GM21619 (cell line): Measurements from ENCODE around the gene ONECUT2.
"Not testable (repeated sequence)": the region's sequence is repeated elsewhere in the genome, so short reads cannot be mapped to it uniquely, and the experiment has no call there.

Experiments
- ATAC-seq: cut with Tn5 transposase; IDR thresholded peaks from one replicate; pipeline ENCODE4 v1.9.1; 2021; ENCODE audit not compliant: unreplicated experiment

ONECUT2 gene

DNA sequence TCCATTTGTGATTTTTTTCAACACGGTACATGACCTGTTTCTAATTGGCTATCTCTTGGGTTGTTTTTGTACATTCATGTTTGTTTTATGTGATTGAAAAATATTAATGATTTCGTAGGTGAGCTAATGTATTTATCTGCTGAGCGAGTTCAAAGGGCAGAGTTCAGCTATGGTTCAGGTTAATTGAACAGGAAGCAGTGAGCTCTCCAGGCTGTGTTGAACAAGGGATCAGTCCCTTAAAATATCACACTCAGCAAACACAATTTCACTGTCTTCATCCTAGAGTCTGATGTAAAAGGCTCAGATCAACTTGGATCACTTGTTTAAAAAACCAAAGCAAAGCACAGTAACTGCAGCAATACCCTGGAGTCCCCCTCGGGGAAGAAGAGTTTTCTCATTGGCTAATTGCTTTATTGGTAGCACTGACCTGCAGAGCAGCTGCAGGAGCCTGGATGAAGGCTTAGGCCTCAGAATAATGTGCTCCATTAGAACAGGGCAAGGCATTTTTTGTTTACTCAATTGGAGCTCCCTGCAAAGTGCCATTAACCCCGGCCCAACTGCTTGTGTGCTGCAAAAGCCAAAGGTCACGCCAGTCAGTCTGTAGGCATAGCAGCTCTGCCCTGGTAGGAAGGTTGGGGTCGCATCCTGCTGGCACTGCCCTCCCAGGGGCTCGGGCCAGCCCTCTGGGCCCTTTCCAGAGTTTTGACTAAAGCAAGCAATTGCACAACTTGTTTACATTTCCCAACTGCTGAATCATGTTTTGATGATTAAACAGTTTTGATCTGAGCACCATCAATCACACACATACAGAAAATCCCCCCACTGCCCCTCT, 10.5 kb downstream of the ONECUT2 start:
- ATAC-seq, result no peak

GRCh38 chr18:57446322-57446721, 11.1 kb downstream of the ONECUT2 start:
- ATAC-seq, result no peak

DNA sequence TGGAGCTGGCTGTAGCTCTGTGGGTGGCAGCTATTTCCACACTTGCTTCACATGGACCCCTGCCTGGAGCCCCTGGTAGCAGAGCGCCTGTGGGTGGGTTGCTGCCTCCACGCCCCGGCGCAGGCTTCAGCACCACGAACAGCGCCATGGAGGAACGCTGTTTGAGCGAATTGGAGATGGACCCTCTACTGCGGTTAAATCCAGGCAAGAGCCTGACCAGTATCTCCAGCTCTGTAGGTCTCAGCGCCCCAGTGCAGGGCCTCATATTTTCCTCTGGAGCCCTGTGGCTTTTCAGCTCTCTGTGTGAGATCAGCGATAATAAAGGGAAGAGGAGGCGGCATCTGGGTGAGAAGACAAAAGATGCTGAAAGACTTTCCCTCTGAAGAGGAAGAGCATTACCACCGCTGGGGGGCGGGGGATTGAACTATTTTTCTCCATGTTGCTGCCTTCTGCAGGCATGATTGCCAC, 12.0 kb downstream of the ONECUT2 start:
- no peak for ATAC-seq

GRCh38 chr18:57455576-57456129, 20.5 kb downstream of the ONECUT2 start:
- no peak for ATAC-seq

DNA sequence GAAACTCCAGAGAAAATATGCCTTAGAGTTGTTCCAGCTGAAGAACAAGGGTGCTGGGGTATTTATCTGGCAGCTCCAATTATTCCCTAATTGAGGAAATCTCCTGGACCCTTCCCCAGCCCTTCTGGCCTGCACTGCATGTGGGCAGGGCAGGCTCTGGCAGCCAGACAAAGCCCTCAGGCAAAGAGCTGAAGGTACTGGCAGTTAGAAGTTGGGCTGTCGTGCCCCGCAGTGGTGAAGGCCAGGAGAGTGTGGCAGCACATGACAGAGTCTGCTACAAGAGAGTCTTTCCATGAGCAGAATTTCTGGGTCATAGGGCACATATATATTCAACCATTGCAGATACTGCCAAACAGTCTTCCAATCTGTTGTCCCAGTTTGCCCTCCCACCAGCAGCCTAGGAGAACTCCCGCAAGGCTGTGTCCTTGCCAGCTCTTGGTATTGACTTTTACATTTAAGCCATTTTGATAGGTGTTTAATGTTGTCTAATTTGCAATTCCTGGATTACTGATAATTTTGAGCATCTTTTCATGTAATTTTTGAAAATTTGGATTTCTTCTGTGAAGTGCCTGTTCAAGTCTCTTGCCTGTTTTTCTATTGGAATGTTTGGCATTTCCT, 26.6 kb downstream of the ONECUT2 start:
- no peak for ATAC-seq

- ATAC-seq, result no peak
These were observed 31.1 kb downstream of the ONECUT2 start for GRCh38 chr18:57466307-57466706.

- no peak for ATAC-seq
These were observed 31.7 kb downstream of the ONECUT2 start for GRCh38 chr18:57466745-57467409.

- no peak for ATAC-seq
These were observed 34.7 kb downstream of the ONECUT2 start for GRCh38 chr18:57469884-57470283.

DNA sequence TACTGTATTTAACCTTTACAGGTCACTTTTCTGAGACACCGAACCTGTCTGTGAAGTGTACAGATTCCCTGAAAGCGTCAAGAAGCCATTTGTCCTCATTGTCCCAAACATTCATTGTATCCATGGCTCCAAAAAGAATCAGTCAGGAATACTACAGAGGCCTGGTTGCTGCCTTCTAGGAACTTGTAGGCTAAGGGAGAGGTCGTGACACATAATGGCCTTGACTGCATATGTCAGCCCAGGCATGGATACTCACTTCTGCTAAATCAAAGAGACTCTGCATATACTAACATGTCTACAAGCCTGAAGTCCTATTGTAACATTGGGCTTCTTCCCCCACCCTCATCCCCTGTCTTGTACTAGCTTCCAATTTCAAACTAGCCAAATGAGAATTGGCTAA, 40.2 kb downstream of the ONECUT2 start:
- no peak for ATAC-seq

GRCh38 chr18:57475903-57476302, 40.7 kb downstream of the ONECUT2 start:
- no peak for ATAC-seq

DNA sequence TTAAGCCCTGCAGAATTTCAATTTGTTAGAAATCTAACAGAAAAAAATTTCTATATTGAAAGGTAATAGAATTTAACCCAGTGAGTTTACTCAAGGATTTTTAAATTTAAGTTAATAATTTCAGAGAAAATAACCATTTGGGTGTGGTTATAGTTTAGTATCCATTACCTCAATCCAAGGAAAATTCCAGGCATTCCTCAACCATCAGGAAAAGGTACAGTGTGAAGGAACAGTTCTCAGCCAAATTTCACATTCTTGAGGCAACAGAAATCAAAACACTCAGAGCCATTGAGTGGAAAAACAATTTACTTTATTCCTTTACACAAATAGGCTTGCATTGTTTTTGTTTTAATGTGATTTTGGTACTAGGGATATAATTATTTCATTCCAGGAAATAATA, 45.6 kb downstream of the ONECUT2 start:
- ATAC-seq, result no peak

DNA sequence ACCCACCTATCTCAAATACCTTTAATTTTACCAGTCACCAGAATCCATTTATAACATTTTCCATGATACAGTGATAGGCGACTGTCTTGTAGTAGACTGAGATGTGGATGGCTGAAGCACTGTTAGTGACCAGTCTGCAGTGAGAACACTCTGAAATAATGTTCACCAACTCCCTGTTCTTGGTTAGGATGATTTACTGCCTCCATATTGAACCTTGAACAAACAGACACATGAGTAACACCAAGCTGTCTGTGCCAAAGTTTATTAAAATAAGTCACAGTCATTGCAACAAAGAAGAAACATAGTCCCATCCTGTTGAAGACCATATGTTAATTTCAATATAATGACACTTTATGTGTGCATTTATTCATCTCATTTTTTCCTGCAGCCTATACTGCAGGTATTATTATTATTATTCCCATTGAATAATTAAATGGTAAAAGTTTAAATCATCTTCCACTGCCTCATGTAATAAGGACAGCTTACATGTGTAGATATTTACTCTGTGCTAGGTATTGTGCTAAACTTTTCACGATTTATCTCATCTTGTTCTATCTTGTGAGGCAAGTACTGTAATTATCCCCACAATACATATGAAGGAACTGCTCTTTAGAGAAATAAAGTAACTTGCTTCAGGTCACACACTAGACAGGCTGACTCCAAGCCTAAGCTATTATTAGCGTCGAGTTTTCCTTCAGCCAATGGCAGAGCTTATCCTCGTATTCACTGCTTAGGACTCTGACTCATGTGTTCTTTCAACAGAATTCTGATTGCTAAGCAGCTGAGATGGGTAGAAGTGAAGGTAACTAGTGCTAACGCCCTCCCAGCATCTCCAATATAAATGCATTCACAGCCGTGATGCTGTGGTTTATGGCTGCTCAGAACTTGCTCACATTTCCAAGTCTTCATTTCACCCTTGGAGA, 62.5 kb downstream of the ONECUT2 start:
- no peak for ATAC-seq

GRCh38 chr18:57498682-57499256, 63.6 kb downstream of the ONECUT2 start:
- no peak for ATAC-seq

DNA sequence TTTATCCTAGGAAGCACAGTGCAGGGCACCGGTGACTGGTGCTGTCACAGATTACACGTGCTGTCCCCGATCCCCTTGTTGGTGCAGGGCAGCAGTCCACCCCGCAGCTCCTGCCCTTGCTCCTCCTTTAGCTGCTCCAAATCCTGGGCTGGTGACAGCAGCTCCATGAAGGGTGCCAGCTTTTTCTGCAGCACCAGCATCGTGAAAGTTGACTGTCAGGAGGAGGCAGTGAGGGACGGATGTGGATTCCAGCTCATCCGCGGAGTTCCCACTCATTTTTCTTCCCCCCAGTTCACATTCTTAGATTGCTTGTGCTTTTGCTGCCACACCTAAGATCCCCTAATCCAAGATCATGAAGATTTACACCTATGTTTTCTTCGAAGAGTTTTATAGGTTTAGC, 67.5 kb downstream of the ONECUT2 start:
- ATAC-seq, result no peak

GRCh38 chr18:57505231-57505630, 70.1 kb downstream of the ONECUT2 start:
- ATAC-seq, result no peak

DNA sequence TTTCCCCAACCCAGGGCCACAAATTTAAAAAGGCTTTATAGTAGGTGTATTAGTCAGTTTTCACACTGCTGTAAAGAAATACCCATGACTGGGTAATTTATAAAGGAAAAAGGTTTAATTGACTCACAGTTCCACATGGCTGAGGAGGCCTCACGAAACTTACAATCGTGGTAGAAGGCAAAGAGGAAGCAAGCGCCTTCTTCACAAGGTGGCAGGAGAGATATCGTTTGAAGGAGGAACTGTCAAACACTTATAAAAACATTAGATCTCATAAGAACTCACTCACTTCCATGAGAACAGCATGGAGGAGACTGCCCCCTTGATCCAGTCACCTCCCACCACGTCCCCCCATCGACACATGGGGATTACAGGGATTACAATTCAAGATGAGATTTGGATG, 80.9 kb downstream of the ONECUT2 start:
- ATAC-seq, result no peak

- no peak for ATAC-seq
These were observed 83.4 kb downstream of the ONECUT2 start for GRCh38 chr18:57518533-57518932.

DNA sequence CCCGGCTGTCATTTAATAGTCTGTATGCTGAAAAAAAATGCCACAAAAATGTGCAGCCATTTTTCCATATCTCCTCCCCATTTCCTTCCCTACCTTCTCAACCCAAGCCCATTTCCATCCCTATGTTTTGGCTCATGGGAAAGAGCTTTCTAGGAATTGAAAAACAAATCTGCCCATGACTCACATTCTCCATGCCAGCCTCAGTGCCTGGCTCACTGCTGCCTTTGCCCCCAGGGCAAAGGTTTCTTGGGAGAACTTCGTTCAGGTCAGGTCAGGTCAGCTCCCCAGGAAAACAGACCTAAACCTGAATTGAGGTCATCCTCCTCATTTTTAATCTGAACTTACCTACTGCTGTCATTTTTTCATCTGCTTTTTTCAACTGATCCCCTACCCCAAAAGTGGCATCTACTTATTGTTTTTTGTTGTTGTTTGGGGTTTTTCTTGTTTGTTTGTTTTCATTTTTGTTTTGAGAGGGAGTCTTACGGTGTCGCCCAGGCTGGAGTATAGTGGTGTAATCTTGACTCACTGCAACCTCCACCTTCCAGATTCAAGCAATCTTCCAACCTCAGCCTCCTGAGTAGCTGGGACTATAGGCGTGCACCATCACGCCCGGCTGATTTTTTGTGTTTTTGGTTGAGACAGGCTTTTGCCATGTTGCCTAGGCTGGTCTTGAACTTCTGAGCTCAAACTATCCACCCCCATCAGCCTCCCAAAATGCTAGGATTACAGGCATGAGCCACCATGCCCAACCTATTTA, 84.7 kb downstream of the ONECUT2 start:
- ATAC-seq, result no peak

- ATAC-seq, result not testable (repeated sequence)
These were observed 87.2 kb downstream of the ONECUT2 start for GRCh38 chr18:57522348-57522747.
